Uterus (tissue), 4 donors: ENCODE data around the gene FYN. TPM values are rescaled to one million over a fixed set of nuclear protein-coding genes. Genes with fewer than 3 reads are reported as not detected.
"Not testable (repeated sequence)": the region's sequence is repeated elsewhere in the genome, so short reads cannot be mapped to it uniquely, and the experiment has no call there.

Experiments used
- DNase-seq, 2 donors: peaks; one replicate each; pipeline ENCODE4 v3.0.0-alpha.2; 2019 to 2020
- H3K27ac ChIP-seq, 2 donors: fragments of 200-600 bp; sonication (generic); 1 replicate in 1 of 2; 2 replicates in 1 of 2; pipeline ENCODE4 v1.5.1; 2016 to 2018
- H3K27me3 ChIP-seq, 2 donors: fragments of 200-600 bp; sonication (generic); one replicate each; pipeline ENCODE4 v1.5.1; 2018 to 2019; ENCODE audit warnings: control low read depth in 1 of 2
- H3K36me3 ChIP-seq, 2 donors: fragments of 200-600 bp; sonication (generic); one replicate each; pipeline ENCODE4 v1.5.1; 2019; ENCODE audit warnings: control low read depth in 1 of 2
- H3K4me1 ChIP-seq, 2 donors: fragments of 200-600 bp; sonication (generic); one replicate each; pipeline ENCODE4 v1.5.1; 2018 to 2019; ENCODE audit warnings: control low read depth in 1 of 2
- H3K4me3 ChIP-seq, 2 donors: fragments of 200-600 bp; sonication (generic); 1 replicate in 1 of 2; 2 replicates in 1 of 2; pipeline ENCODE4 v1.5.1; 2018 to 2019; ENCODE audit warnings: mild to moderate bottlenecking in 1 of 2
- H3K9me3 ChIP-seq, 2 donors: fragments of 200-600 bp; sonication (generic); one replicate each; pipeline ENCODE4 v1.5.1; 2019; ENCODE audit warnings: control low read depth in 1 of 2
- POLR2A ChIP-seq, 2 donors: fragments of 450-650 bp; IDR thresholded peaks; one replicate each; pipeline ENCODE4 v1.6.1; 2016; ENCODE audit warnings: antibody characterized with exemption in 2 of 2, mild to moderate bottlenecking in 1 of 2, moderate library complexity in 1 of 2
- intact Hi-C: fragments of 100-400 bp; cut with DNase I; formaldehyde crosslinking; loops from one replicate; pipeline ENCODE4 v1.15.1; 2023; ENCODE audit warnings: low total_unique reads
- total RNA-seq, 4 donors: library from RNA; depleted of rRNA in 3 of 4; stranded (reverse); fragments of >200 nt in 3 of 4; gene quantifications; one replicate each; pipeline versions ENCODE4 v1.1.0 to v1.2.4, GENCODE V29; 2014 to 2023
- TF ChIP-seq, protein P1 (sequence below), 4 experiments: fragments of 200-600 bp in 2 of 4; fragments of 450-650 bp in 2 of 4; sonication (generic) in 2 of 4; IDR thresholded peaks; one replicate each; pipeline ENCODE4 v1.5.1; 2016 to 2019; ENCODE audit warnings: antibody characterized with exemption in 4 of 4, mild to moderate bottlenecking in 2 of 4, moderate library complexity in 1 of 4
- donor health status: DM: yes; HTN: yes; CAD: no.

FYN gene
- total RNA-seq, 4 donors from 2014 or later: 50.7 to 208 (median 135) TPM

DNA sequence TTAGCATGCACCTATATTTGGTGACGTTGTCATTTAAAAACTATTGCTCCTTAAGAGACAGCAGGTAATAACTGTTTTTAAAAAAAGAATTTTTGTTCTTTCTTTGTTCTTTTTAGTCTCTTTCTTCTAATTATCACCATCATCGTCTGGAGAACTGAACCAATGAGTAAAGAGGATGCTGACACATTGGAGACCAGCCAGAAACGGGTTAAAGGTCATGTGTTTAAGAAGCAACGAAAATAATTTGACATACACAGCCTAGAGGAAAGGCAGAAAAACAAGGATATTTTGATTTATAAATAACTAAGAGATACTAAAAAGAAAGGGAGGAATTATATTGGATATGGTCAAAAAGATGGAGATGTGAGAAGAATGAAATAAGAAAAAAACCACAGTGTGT, 19.2 kb upstream of the FYN start:
- H3K36me3 ChIP-seq: no peaks in the 10 kb centered on the region
- no peak overlapping the region for H3K27ac ChIP-seq
- H3K27me3 ChIP-seq: no peaks in the 10 kb centered on the region
- H3K4me3 ChIP-seq: no peak overlapping the region
- H3K4me1 ChIP-seq: no peaks in the 10 kb centered on the region
- H3K9me3 ChIP-seq: no peaks in the 10 kb centered on the region
- intact Hi-C loops: no loop called here
- no peak for TF ChIP-seq POLR2A (IDR thresholded peaks at IDR 0.05)
- TF ChIP-seq, protein P1, sequence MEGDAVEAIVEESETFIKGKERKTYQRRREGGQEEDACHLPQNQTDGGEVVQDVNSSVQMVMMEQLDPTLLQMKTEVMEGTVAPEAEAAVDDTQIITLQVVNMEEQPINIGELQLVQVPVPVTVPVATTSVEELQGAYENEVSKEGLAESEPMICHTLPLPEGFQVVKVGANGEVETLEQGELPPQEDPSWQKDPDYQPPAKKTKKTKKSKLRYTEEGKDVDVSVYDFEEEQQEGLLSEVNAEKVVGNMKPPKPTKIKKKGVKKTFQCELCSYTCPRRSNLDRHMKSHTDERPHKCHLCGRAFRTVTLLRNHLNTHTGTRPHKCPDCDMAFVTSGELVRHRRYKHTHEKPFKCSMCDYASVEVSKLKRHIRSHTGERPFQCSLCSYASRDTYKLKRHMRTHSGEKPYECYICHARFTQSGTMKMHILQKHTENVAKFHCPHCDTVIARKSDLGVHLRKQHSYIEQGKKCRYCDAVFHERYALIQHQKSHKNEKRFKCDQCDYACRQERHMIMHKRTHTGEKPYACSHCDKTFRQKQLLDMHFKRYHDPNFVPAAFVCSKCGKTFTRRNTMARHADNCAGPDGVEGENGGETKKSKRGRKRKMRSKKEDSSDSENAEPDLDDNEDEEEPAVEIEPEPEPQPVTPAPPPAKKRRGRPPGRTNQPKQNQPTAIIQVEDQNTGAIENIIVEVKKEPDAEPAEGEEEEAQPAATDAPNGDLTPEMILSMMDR (IDR thresholded peaks at IDR 0.05): no peak
- DNase-seq: no peak

DNA sequence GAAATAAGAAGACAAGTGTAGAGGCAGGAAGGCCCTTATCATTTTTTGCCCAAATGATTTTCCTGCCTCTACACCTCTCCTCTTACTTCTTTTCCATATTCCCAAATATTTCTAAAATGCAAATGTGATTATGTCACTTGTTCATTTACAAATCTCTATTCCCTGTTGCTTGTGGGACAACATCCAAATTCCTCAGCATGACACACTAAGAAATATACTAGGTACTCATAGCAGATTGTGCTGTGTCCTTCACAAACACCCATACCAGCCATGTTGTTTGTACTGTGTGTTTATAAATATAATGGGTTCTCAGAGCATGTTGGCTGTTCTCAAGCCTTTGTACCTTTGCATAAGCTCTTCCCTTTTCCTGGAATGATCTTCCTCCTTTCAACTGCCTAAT, 17.7 kb upstream of the FYN start:
- no peak overlapping the region for H3K4me3 ChIP-seq
- H3K27me3 ChIP-seq: no peaks in the 10 kb centered on the region
- DNase-seq: no peak
- no peaks in the 10 kb centered on the region for H3K36me3 ChIP-seq
- no peaks in the 10 kb centered on the region for H3K9me3 ChIP-seq
- intact Hi-C loops: no loop called here
- no peak overlapping the region for H3K27ac ChIP-seq
- H3K4me1 ChIP-seq: no peaks in the 10 kb centered on the region
- no peak for TF ChIP-seq POLR2A (IDR thresholded peaks at IDR 0.05)
- TF ChIP-seq, protein P1 (IDR thresholded peaks at IDR 0.05): no peak

DNA sequence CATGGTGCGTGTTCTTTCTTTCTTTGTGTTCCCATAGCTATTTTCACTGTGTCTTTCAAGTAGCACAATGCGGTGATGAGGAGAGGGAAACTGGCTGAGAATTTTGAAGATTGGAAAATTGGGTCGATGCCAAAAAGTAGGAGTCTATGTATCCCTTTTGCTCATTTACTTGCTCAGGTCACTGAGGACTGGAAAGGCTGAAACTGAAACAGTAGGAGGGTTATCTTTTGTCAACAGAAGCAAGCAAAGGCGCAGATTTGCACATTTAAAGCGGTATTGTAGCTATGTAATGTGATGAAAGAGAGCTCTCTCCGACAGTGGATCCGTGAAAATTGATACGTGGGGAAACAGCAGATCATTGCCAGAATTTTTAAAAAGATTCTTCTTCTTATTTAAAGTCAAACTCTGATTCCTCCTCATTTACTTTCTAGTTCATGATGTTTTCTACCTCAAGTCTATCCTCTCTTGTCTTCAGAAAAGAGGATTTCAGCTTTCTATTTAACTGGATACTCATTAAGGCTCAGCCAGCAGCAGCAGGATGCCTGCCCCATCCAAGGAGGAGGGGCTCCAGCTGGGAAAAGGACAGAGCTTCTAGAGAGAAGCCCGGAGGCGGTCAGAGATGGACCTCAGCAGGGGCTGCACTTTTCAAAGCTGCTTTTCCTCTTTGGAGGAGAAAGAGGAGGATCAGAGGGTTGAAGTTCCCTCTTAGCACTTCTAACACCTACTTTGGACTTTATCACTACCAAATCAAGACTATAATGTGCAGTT, 15.9 kb upstream of the FYN start:
- no peaks in the 10 kb centered on the region for H3K27me3 ChIP-seq
- H3K9me3 ChIP-seq: no peaks in the 10 kb centered on the region
- peak overlapping the region in 1 of 2 donors; percentile 8 for H3K4me3 ChIP-seq
- H3K27ac ChIP-seq: peak overlapping the region; percentile 17 to 38
- DNase-seq: peak; percentile 36 to 37
- no peaks in the 10 kb centered on the region for H3K36me3 ChIP-seq
- intact Hi-C loops: no loop called here
- no peak for TF ChIP-seq POLR2A (IDR thresholded peaks at IDR 0.05)
- TF ChIP-seq, protein P1 (IDR thresholded peaks at IDR 0.05): no peak
- H3K4me1 ChIP-seq: no peaks in the 10 kb centered on the region

GRCh38 chr6:111886793-111887192, 13.5 kb upstream of the FYN start:
- H3K27ac ChIP-seq, H3K36me3 ChIP-seq, H3K27me3 ChIP-seq, H3K4me3 ChIP-seq, H3K4me1 ChIP-seq, H3K9me3 ChIP-seq, DNase-seq, intact Hi-C loops: not testable (repeated sequence)

DNA sequence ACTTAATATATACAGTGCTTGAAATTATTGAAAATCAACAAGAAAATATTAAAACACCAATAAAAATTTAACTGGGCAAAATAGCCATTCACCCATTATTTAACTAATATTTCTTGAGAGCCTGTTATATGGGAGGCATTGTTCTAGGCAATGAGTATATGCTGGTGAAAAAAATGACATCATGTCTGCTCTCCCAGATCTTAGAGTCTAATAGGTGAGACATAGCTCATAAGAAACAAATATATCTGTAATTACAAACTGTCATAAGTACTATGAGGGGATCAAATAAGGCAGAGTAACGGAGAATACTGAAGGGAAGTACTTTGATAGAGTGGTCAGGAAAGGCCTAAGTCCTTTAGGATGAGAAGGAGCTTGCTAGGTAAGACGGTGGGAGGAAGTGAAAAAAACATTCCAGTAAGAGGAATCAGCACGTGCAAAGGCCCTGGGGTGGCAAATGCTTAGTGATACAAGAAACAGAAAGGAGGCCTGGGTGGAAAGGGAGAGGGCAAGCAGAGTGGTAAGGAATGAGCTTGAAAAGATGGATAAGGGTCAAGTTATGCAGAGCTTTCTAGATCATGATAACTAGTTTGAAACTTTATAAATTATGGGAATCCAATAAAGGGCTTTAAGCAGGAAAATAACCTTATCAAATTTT, 12.2 kb upstream of the FYN start:
- H3K27ac ChIP-seq: no peak overlapping the region
- TF ChIP-seq POLR2A (IDR thresholded peaks at IDR 0.05): no peak
- TF ChIP-seq, protein P1 (IDR thresholded peaks at IDR 0.05): no peak
- H3K4me1 ChIP-seq: no peaks in the 10 kb centered on the region
- intact Hi-C loops: no loop called here
- H3K36me3 ChIP-seq: no peaks in the 10 kb centered on the region
- H3K4me3 ChIP-seq: no peak overlapping the region
- no peaks in the 10 kb centered on the region for H3K9me3 ChIP-seq
- no peak for DNase-seq
- no peaks in the 10 kb centered on the region for H3K27me3 ChIP-seq
